ENCODE data around the gene ANKRD45. TPM values are rescaled to one million over a fixed set of nuclear protein-coding genes. Genes with fewer than 3 reads are reported as not detected.
"Not testable (repeated sequence)": the region's sequence is repeated elsewhere in the genome, so short reads cannot be mapped to it uniquely, and the experiment has no call there.

The ANKRD45 gene
- total and polyA plus RNA-seq, 2 of the 8 experiments (the other 6 are each of a cell fraction or from before 2014, with no cell fraction given): 0.41 to 2.8 TPM

- H2BK15ac ChIP-seq (ENCODE audit: low read length); H3K79me2 ChIP-seq (ENCODE audit: control insufficient read depth in 1 of 2, insufficient read depth in 2 of 2, low read length in 2 of 2); H3K36me3 ChIP-seq (ENCODE audit: control insufficient read depth in 2 of 4, insufficient read depth in 4 of 4, low read length in 3 of 4); H3K23me2 ChIP-seq (ENCODE audit: low read depth, low read length); H3K9me3 ChIP-seq (ENCODE audit: insufficient read depth in 2 of 2, low read depth in 1 of 2, low read length in 1 of 2); H3K4me1 ChIP-seq (replicated peaks in 1 of 4; ENCODE audit: control insufficient read depth in 3 of 4, insufficient read depth in 4 of 4, low read length in 3 of 4); H2BK12ac ChIP-seq (ENCODE audit: low read depth, low read length); H2BK5ac ChIP-seq (ENCODE audit: low read depth, low read length); H3K27me3 ChIP-seq (replicated peaks in 1 of 4; ENCODE audit: control insufficient read depth in 3 of 4, extremely low read depth in 1 of 4, insufficient read depth in 3 of 4, low read length in 3 of 4); H3K4ac ChIP-seq (replicated peaks; ENCODE audit: insufficient read length, low read depth, low read length); H3K23ac ChIP-seq (ENCODE audit: insufficient read length); H3K56ac ChIP-seq (replicated peaks; ENCODE audit: insufficient read length, low read depth, low read length); H3K4me3 ChIP-seq (ENCODE audit: extremely low read depth in 1 of 4, insufficient read depth in 2 of 4, low read depth in 3 of 4, low read length in 4 of 4); H2BK20ac ChIP-seq (ENCODE audit: low read length); H3K4me2 ChIP-seq (ENCODE audit: insufficient read depth in 1 of 2, low read depth in 2 of 2, low read length in 2 of 2); H4K5ac ChIP-seq (ENCODE audit: insufficient read length, low read depth, low read length); H2BK120ac ChIP-seq (replicated peaks; ENCODE audit: low read depth, low read length); H4K8ac ChIP-seq (ENCODE audit: extremely low read depth, insufficient read depth, low read length); POLR2A ChIA-PET (ENCODE audit: partially characterized antibody); H4K91ac ChIP-seq (replicated peaks; ENCODE audit: insufficient read length, low read length); H3K9ac ChIP-seq (replicated peaks in 1 of 4; ENCODE audit: extremely low read depth in 1 of 4, low read depth in 3 of 4, low read length in 3 of 4); H3K14ac ChIP-seq (ENCODE audit: insufficient read length); H4K20me1 ChIP-seq (replicated peaks in 1 of 2; ENCODE audit: control insufficient read depth in 1 of 2, insufficient read depth in 2 of 2, low read length in 2 of 2); H3K79me1 ChIP-seq (ENCODE audit: low read depth, low read length); CTCF ChIA-PET (ENCODE audit: partially characterized antibody); FAIRE-seq; H3K18ac ChIP-seq (ENCODE audit: extremely low read depth, low read length); H2AK5ac ChIP-seq (ENCODE audit: low read depth, low read length); H3K27ac ChIP-seq (ENCODE audit: low read depth, low read length); H2AFZ ChIP-seq (ENCODE audit: low read length); DNase-seq (ENCODE audit: low read depth in 1 of 2, low spot score in 2 of 2): not testable (repeated sequence)
- 96% methylated on average over 6 of the region's 6 CpGs; no CpG with 5 or more reads in 1 of the 2 experiments for WGBS, 2 experiments (ENCODE audit: extremely low coverage in 1 of 2, insufficient coverage in 1 of 2, insufficient read length in 1 of 2, insufficient replicate concordance in 2 of 2, low coverage in 1 of 2, low lambda C conversion rate in 2 of 2, missing lambda C conversion rate in 1 of 2)
Measured at GRCh38 chr1:173701299-173701698, 31.6 kb upstream of the ANKRD45 start.
